ENCODE measurements around the gene SUN1. TPM values are rescaled to one million over a fixed set of nuclear protein-coding genes. Genes with fewer than 3 reads are reported as not detected.

Gene SUN1
- total RNA-seq, 4 donors from 2014 or later: 139 to 624 (median 446) TPM

DNA sequence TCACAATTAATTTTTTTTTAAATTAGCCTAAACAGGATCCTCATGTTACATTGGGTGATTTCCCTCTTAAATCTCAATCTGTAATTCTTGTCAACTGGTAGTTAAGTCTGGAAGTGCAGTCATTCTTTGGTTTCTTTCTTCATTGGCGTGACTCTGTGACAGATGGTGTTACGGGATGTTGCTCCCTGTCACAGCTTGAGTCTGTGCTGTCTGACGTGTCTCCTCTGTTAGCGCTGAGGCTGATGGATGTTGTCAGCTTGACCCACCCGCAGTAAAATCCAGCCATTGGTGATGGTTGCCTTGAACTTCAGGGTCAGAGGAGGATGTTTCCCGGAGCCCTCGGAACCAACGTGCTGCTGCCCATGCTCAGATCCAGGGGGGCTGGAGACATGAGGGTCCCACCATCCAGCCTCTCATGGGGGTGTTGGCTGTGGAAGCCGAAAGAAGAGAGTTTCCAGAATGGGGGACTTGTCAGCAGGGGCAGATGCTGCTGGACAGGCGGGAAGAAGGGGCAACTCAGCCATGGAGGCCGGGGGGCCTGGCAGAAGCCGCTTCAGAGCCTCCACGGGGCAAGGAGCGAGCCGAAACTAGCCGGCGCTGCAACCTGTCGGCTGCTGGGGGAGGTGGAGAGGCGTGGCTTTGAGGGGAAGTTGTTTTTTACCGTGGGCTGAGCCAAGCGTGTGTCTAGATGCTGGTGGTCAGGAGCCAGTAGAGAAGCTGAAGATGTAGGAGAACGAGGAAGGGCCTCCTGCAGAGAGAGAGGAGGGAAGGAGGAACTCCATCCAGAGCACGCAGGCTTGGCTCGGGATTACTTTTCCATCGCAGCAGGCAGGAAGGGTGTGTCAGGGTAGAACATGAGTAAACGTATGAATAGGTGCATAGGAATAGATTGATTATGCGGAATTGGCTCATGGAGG is 3.5 kb downstream of the SUN1 start:
- H3K36me3 ChIP-seq: no peaks in the 10 kb centered on the region
- H3K4me3 ChIP-seq: no peak overlapping the region
- TF ChIP-seq, protein P1, sequence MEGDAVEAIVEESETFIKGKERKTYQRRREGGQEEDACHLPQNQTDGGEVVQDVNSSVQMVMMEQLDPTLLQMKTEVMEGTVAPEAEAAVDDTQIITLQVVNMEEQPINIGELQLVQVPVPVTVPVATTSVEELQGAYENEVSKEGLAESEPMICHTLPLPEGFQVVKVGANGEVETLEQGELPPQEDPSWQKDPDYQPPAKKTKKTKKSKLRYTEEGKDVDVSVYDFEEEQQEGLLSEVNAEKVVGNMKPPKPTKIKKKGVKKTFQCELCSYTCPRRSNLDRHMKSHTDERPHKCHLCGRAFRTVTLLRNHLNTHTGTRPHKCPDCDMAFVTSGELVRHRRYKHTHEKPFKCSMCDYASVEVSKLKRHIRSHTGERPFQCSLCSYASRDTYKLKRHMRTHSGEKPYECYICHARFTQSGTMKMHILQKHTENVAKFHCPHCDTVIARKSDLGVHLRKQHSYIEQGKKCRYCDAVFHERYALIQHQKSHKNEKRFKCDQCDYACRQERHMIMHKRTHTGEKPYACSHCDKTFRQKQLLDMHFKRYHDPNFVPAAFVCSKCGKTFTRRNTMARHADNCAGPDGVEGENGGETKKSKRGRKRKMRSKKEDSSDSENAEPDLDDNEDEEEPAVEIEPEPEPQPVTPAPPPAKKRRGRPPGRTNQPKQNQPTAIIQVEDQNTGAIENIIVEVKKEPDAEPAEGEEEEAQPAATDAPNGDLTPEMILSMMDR (IDR thresholded peaks at IDR 0.05): no peak
- TF ChIP-seq POLR2A (IDR thresholded peaks at IDR 0.05): no peak
- no peaks in the 10 kb centered on the region for H3K9me3 ChIP-seq
- no peak for DNase-seq
- no peaks in the 10 kb centered on the region for H3K27me3 ChIP-seq
- H3K4me1 ChIP-seq: peaks cover 21 to 28% of the 10 kb centered on the region in 2 donors
- peak overlapping the region; percentile 86 to 99 for H3K27ac ChIP-seq
- intact Hi-C loops (cut with DNase I; ENCODE audit: low total_unique reads): no loop called here

GRCh38 chr7:836429-836828 is 4.2 kb downstream of the SUN1 start:
- Histone ChIP-seq H3K36me3 (no peaks in the 10 kb centered on the region), H3K4me1 (peaks cover 17 to 22% of the 10 kb centered on the region in 2 donors), H3K4me3 (no peak overlapping the region), H3K27me3 (no peaks in the 10 kb centered on the region), H3K27ac (peak overlapping the region; percentile 86 to 99), H3K9me3 (no peaks in the 10 kb centered on the region)
- TF ChIP-seq, protein P1 (IDR thresholded peaks at IDR 0.05): peak; percentile 40 to 57 (median 48)
- TF ChIP-seq POLR2A (IDR thresholded peaks at IDR 0.05): no peak
- DNase-seq: peak in 1 of 2 donors; percentile 59
- intact Hi-C loops (cut with DNase I; ENCODE audit: low total_unique reads): no loop called here

GRCh38 chr7:837001-837400 is 4.7 kb downstream of the SUN1 start:
- H3K27me3 ChIP-seq: no peaks in the 10 kb centered on the region
- H3K9me3 ChIP-seq: no peaks in the 10 kb centered on the region
- no peak for DNase-seq
- peak overlapping the region; percentile 86 to 99 for H3K27ac ChIP-seq
- intact Hi-C loops (cut with DNase I; ENCODE audit: low total_unique reads): no loop called here
- peaks cover 17 to 23% of the 10 kb centered on the region in 2 donors for H3K4me1 ChIP-seq
- H3K36me3 ChIP-seq: no peaks in the 10 kb centered on the region
- H3K4me3 ChIP-seq: no peak overlapping the region
- TF ChIP-seq, protein P1 (IDR thresholded peaks at IDR 0.05): no peak
- TF ChIP-seq POLR2A (IDR thresholded peaks at IDR 0.05): no peak

DNA sequence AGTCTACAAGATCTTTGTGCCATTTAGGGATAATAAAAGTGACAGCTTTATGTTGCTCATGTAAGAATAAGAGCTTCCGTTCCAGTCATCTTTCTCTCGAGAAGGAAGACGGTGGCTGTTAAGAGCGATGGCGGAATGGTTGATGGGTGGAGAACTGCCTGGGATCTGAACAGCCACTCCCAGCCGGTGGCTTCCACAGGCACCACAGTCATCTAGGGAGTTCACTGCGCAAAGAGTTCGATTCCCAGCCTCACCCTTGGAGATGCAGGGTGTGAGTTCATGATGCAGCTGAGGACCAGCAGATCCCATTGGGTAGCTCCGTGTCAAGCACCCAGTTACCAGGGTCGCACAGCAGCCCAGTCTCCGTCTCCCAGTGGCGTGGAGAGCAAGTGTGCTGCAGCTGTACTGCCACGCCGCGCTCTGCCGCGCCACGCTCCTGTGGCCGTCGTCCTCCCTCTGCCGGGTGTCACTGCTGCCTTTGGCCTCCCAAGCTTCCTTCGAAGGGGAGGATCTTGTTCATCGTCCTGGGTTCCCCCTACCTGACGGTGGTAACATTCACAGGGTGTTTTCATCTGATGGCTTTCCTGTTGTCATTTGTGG is 7.8 kb downstream of the SUN1 start:
- Histone ChIP-seq H3K4me3 (no peak overlapping the region), H3K4me1 (peaks cover 10 to 16% of the 10 kb centered on the region in 2 donors), H3K9me3 (no peaks in the 10 kb centered on the region), H3K27me3 (no peaks in the 10 kb centered on the region), H3K36me3 (no peaks in the 10 kb centered on the region), H3K27ac (peak overlapping the region in 1 of 2 donors; percentile 82)
- intact Hi-C loops (cut with DNase I; ENCODE audit: low total_unique reads): no loop called here
- TF ChIP-seq, protein P1 (IDR thresholded peaks at IDR 0.05): no peak
- no peak for TF ChIP-seq POLR2A (IDR thresholded peaks at IDR 0.05)
- no peak for DNase-seq

- H3K36me3 ChIP-seq: no peaks in the 10 kb centered on the region
- H3K4me3 ChIP-seq: no peak overlapping the region
- TF ChIP-seq, protein P1 (IDR thresholded peaks at IDR 0.05): no peak
- no peak for TF ChIP-seq POLR2A (IDR thresholded peaks at IDR 0.05)
- H3K27me3 ChIP-seq: no peaks in the 10 kb centered on the region
- no peak for DNase-seq
- H3K27ac ChIP-seq: peak overlapping the region; percentile 70 to 82
- peaks cover 1 to 12% of the 10 kb centered on the region in 2 donors for H3K4me1 ChIP-seq
- no peaks in the 10 kb centered on the region for H3K9me3 ChIP-seq
- intact Hi-C loops (cut with DNase I; ENCODE audit: low total_unique reads): no loop called here
Observed at GRCh38 chr7:841943-842342, 9.7 kb downstream of the SUN1 start.

Data from uterus (tissue), 4 donors.